HG02623 (cell line): ENCODE measurements around the gene ARHGEF1.
"Not testable (repeated sequence)": the region's sequence is repeated elsewhere in the genome, so short reads cannot be mapped to it uniquely, and the experiment has no call there.

ENCODE experiments used
- ATAC-seq: cut with Tn5 transposase; IDR thresholded peaks from one replicate; pipeline ENCODE4 v1.9.1; 2021; ENCODE audit warnings: moderate library complexity; ENCODE audit not compliant: unreplicated experiment

Gene ARHGEF1

DNA sequence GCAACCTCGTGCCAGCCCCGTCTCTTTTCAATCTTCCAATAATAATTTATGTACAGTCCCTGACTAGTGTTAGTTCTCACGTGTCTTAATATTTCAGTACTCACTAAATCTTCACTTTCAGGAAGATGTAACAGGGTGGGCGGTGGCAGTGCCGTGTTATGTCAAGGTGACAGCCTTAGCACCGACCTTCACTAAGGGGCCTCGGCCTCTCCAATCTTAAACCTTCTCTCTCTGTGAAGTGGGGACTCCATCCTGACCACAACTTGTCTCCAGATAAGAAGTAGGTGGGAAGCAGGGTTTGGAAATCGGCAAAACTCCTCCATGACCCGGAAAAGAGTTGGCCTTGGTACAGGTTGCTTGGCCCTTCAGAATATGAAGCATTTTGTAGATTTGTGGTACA lies 21.1 kb upstream of the ARHGEF1 start:
- ATAC-seq = no peak

DNA sequence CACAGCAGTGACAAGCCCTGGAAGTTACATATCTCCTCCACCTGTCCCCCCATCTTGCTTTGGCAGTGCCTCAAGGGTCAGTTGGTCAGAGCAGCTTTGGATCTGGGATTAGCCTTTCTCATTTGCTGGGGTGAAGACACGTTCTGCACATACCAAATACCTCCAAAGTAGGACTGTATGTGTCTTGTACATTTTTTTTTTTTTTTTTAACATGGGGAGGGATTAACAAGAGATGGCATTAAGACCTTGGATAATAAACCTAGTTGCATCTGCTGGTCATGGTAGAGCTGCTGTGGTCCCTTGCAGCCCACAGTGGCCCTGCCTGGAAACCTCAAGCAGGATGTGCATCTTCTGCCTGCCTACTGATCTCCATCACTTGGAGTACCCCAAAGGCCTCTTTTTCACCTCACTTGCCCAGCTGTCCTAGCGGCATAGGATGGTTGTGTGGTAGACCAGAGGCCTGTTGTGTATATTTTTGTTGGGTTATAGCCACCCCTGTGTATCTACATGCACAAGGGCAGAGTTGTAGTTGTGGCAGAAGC lies 20.5 kb upstream of the ARHGEF1 start:
- ATAC-seq = no peak

DNA sequence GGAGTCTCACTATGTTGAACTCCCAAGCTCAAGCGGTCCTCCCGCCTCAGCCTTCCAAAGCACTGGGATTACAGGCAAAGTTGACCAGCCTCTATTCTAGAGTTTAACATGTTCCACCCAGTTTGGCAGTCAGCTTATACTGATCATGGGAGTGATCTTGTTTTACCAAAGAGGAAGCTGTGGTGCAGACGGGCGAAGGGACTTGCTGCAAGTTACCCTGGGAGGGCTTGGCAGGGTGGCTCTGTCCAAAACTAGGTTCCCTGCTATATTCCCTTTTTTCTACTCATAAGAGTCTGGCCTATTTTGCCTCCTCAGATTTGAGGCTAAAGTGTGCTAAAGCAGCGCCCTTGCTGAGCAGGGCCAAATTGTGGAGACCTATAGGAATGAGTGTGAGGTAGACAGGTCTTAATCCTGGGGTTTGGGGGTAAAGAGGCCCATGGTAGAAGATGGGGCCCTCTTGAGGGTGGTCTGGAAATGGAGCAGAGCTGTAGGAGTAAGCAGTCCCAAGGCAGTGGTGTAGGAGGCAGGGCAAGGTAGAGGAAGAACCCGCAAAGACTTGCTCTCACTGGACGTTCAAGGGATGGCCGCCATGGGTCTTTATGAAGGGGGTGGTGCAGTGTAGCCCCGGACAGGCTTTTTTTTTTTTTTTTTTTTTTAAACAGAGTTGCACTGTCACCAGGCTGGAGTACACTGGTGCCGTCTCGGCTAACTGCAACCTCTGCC lies 19.6 kb upstream of the ARHGEF1 start:
- no peak for ATAC-seq

DNA sequence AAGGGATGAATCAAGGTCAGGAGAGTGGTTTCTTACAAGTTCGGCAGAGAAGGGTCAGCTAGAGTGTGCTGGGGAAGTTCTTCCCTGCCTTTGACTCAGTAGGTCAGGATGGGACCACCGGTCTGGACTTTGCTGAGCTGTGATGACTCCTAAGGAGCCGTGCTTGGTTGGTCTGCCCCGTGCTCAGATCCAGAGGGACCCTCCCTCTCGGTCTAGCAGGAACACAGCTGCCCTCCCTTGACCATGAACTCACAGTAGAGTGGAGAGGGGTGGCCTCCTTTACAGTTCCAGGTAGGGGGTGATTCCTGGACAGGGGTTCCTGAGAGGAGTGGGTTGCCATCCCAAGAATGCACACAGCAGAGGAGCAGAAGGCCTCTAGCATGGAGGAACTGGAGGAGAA lies 18.6 kb upstream of the ARHGEF1 start:
- ATAC-seq = no peak

DNA sequence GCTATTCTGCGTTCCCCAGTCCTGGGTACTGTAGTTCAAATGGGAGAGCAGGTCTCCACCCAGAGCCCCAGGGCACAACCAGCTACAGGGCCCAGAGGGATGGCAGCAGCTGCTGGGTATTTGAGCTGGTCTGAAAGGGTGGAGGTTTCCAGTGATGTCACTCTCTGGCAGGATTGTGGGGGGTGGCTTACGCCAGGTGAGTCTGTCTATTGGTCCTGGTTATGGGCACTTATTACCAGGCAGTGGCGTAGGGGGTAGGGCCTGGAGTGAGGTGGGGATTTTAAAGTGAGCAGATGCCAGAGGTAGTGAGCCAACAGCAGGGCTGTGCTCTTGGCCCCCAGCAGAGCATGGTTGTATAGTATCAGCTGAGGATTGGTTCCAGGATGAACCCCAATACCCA lies 16.7 kb upstream of the ARHGEF1 start:
- no peak for ATAC-seq

DNA sequence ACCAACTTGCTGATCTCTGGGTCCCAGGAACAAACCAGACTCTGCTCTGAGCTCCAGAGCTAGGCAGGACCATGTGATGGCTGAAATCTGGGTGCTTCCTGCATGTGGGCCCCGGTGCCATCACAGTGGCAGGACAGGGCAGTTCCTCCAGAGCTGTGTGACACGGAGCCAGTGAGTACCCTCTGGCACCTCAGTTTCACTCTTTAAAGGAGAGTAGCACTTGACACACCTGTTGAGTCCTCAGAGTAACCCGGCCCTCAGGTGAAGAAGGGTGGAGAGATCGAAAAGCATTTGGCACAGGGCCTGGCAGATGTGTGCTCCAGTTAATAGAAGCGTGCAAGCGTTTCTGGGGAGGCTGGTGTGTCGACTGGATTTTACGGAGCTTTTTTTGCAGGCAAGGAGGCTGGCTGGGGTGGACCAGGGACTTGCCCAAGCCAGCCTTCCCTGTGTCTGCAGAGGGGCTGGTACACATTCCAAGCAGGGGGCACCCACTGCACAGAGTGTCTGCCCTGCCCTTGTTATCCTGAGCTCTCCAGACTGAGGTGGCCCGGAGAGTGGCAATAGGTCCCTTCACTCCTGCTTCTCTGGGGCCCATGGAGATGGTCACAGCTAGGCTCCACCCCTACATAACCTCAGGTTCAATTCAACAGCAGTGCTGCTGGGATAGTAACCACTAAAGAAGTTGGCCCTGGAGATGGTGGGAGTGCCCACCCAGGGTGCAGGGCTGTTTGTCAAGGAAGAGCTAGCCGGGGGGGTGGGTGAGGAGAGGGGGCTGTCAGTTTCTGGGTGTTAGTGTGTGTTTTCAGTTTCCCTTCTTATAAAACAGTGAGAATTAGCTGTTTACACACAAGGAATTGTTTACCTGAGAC lies 14.6 kb upstream of the ARHGEF1 start:
- no peak for ATAC-seq

DNA sequence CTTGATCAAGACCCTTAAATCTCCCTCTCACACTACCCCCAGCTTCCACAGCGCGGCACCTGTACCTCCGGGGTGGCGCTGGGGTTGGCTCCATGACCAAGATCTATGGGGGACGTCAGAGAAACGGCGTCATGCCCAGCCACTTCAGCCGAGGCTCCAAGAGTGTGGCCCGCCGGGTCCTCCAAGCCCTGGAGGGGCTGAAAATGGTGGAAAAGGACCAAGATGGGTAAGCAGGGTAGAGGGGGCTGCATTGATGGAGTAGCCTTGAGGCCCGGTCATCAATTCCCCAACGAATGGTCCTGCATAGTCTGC lies 14.0 kb upstream of the ARHGEF1 start:
- no peak for ATAC-seq

DNA sequence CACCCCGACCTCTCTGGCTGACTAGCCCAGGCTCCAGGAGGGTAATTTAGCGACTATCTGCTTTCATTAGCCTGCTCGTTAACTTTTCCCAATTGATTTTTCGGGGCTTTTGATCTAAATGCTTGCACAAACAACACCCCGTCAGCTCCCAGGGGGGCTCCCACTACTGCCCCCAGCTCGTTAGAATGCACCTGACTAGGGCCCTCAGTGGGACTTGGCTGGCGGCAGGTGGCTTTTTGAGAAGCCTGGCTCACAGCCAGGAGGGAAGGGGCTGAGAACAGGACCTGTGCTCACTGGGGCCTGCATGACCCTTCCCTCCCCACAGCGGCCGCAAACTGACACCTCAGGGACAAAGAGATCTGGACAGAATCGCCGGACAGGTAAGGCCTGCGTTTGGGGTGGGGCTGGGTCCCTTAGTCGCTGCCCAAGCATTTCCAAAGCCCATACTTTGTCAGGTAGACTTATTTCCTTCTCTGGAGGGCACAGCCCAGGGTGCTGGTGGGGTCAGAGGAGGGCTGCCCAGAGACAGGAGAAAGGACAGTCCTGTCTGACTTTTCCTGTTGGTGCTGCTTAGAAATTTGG lies 13.5 kb upstream of the ARHGEF1 start:
- ATAC-seq = no peak

DNA sequence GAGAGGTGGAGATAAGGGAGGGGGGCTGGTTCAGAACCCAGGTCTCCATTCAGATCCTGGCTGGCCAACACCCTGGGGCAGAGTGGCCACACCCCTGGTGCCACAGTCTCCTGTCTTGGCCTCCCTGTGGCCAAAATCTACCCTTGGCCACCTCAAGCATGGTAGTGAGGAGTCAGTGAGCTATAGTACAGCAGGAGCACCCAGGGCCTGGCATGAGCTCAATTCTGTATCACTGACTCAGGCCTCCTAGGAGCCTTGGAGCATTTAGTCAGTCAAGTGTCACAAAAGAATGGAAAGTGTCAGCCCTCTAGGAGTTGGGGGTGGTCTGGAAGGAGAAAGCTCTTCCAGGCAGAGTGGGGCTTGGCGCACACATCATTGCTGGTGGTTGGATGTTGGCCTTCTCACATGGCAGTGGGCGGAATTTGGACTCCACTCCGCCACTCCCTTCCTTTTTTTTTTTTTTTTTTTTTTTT lies 12.5 kb upstream of the ARHGEF1 start:
- ATAC-seq = no peak

DNA sequence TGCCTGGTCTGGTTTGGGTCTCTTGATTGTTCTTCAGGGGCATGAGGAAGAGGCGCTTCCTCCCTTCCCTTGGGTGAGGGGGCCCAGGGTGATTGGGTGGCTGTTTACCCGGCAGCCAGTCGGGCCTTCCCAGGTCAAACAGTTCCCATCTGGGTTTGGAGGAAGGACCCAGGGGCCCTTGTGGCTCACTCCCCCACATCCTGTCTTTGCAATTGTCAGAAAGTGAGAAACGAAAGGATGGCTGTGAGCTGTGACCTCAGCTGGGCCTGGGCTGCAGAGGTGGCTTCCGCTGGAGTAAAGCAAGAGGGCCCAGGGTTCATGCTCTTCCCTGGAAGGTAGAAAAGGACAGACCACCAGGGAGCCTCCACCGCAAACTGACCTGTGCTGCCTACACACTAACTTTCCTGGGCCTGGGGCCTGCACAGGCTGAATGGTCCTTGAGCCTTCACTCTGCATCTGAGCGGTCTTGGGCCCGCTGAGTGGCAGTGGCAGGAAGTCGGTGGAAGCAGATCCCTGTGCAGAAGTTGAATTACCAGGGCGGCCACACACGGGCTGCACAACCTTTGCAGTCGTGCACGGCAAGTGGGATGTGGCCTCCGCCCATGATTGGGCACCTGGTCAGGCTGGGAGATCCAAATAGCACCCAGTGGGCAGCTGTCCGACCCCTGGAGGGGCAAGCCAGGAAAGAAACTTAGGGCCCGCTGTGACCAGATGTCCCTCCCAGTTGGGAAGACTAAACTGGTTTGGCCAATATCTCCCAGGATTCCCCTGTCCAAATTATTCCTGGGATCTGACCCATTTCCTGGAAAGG lies 11.2 kb upstream of the ARHGEF1 start:
- ATAC-seq = peak; percentile 38

DNA sequence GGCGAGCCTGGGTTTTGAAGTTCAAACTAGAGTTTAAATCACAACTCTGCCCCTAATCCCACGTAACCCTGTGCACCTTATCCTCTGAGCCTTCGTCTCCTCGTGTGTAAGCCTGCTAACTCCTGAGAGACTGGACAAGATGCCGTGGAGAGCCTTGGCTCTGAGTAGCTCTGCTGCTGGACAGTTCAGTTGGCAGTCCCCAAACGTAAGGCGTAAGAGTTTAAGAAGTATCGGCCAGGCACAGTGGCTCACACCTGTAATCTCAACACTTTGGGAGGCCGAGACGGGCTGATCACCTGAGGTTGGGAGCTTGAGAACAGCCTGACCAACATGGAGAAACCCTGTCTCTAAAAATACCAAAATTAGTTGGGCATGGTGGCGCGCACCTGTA lies 10.6 kb upstream of the ARHGEF1 start:
- no peak for ATAC-seq

DNA sequence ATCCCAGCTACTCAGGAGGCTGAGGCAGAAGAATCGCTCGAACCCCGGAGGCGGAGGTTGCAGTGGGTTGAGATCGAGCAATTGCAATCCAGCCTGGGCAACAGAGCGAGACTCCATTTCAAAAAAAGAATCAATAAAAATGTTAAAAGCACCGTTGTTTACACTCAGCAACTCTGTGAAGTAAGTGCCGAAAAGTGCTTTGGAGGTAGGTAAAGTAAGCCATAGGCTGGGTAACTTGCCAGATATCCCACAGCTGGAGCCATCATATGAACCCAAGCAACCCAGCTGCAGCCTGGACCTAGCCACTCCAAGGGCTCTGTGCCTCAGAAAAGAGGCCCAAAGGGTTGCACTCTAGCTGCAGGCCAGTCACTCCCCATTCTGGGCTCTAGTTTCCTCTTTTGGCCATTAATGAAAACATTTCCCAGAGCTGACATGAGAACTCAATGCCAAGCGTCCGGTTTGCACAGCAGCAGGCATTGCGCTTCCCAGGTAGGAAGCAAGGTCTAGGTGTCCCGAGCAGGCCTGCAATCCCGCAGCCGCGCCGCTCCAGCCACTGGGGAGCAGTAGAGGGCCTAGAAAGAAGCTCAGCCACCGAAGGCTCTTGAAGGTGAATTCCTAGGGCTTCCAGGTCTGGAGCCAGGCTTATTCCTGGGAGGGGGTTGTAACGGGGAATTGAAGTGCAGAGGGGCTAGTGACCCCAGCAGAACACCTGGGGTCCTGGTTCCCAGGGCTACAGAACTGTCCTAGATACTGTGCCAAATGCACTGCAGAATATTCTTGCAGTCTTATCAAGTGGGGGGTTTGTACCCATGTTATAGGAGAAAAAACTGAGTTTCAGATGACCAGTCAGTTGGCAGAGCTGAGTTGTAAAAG lies 10.0 kb upstream of the ARHGEF1 start:
- ATAC-seq = no peak

DNA sequence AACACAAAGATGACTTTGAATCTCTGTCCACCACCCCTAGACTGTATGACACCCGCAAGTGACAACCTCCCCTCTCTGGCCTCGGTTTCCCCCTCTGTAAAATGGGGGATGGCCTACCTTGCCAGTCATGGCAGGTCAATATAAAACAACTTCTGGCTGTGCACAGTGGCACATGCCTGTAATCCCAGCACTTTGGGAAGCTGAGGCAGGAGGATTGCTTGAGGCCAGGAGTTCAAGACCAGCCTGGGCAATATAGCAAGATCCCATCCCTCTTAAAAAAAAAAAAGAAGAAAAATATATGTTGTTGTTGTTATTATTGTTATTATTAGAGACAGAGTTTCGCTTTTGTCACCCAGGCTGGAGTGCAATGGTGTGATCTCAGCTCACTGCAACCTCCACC lies 7.0 kb upstream of the ARHGEF1 start:
- ATAC-seq = not testable (repeated sequence)

DNA sequence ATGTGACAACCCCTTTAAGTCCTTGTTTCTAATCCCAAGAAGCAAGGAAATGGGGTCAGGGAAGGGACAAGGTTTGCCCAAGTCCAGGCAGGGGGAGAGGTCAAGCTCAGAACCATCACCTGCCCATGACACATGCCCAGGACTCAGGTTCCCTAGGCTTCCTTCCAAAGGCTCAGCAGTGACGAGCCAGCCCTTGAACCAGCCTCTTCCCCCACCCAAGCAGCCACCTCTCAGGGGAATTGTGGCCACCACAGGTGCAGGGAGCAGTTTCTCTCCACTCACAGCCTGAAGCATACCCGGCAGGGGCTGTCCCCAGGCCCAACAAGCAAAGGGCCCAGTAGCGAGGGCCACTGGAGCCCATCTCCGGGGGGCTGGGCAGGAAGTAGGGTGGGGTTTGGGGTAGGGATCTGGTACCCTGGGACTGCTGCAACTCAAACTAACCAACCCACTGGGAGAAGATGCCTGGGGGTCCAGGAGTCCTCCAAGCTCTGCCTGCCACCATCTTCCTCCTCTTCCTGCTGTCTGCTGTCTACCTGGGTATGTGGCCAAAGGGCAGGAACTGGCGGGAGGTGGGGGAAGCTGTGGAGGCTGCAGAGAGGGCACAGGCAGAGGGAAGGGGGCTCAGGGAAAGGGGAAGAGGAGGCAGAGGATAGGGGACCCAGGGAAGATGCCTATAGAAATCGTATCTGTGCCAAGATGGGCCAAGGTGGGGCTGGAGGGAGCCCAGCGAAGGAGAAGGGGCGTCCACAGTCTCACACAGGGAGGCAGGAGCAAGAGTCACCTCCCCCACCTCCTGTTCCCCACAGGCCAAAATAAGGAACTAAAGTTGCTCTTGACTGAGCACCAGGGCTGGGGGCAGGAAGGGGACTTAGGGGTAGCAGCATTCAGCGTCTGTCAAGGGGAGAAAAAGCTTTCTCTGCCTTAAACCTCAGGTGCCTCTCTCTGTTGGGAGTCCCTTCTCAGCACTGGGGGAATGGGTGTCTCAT lies 5.8 kb upstream of the ARHGEF1 start, which contains the start of gene CD79A:
TSS of gene CD79A (plus strand) at position 433 of the 986 bp plus-strand sequence. CDS start at position 459, 26 bp downstream.
- ATAC-seq = no peak

DNA sequence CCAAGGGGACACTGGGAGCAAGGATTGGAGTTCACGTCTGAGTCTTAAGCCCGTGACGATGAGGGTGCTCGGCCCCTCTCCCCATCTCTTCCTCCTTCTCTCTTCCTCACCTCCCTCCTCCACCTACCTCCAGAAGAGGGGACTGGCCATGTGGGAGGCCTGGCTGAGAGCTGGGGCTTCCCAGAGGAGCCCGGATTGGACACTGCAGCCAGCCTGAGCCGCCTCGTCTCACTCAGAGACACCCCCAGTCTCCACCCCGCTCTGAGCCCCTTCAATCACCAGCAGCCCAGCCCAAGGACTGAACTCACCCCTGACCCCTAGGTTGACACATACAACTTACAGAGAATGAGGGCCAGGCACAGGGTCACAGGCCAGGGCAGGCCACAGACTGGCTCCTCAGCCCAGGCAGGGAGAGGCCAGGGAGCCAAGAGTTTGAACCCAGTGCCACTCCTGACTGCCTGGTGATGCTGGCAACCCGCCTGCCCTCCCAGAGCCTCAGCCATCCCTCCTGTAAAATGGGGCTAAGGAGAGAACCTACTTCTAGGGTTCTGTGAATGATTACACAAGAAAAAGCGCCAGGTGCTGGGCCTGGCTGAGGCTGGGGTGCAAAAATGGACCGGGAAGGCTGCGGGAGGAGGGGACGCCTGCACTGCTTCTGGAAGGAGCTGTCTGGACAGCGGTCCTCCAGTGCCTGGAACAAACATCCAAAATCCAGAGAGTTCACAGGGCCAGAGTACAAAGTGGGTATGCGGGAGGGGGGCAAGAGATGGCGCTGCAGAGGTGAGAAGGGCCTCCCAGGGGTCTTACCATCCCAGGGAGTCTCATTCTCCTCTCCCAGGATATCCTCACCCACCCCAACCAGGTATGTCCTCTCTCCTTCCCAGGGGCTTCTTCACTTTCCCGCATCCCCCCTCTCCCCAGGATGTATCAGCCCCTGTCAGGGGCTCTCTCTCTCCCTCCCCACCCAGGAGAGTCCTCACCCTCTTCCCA lies 4.8 kb upstream of the ARHGEF1 start:
- no peak for ATAC-seq

DNA sequence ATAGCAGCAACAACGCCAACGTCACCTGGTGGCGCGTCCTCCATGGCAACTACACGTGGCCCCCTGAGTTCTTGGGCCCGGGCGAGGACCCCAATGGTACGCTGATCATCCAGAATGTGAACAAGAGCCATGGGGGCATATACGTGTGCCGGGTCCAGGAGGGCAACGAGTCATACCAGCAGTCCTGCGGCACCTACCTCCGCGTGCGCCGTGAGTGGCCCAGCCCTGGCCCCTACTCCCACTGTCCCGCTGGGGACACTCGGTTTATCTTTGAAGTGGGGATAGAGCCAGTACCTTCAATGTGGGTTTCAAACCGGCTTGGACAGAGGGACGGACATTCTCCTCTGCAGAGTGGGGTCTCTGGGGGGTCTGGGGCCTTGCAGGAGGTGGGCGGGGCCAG lies 3.9 kb upstream of the ARHGEF1 start:
- ATAC-seq = no peak

DNA sequence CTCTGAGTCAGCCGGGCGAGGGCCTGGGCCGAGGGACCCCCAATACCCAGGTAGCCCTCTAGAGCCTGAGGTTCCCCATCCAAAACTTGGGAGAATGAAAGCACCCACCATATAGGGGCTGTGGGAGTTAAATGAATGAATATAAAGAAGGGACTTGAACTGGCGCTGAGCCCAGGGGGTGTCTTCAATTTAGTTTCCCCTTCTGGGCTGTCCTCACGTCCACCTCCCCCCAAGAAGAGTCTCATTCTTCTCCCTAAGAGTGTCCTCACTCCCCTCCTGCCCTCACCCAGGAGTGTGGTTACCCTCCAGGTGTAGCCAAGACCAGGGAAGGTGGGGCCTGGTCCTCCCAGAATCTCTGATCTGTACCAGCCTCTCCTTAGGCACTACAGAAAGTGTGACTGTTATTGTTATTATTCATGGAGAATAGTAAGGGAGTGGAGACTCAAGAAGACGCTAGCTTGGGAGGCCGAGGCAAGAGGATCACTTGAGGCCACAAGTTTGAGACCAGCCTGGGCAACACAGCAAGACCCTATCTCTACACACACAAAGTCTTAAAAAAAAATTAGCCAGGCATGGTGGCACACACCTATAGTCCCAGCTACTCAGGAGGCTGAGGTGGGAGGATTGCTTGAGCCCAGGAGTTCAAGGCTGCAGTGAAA lies 3.2 kb upstream of the ARHGEF1 start:
- ATAC-seq = no peak
